AG09309 (cell line): ENCODE measurements around the gene LGR5.

Source experiments
- DNase-seq: peaks from one replicate; pipeline ENCODE4 v3.0.0-alpha.2; 2010; ENCODE audit warnings: low read depth
- H3K4me3 ChIP-seq: 2 replicates; pipeline ENCODE4 v1.5.1; 2011; ENCODE audit warnings: mild to moderate bottlenecking, low read depth, low read length, moderate library complexity; ENCODE audit not compliant: control insufficient read depth
- TF ChIP-seq, protein P1 (sequence below): IDR thresholded peaks from 2 replicates; pipeline ENCODE4 v1.5.1; 2011; ENCODE audit warnings: mild to moderate bottlenecking, low read depth, low read length, inconsistent platforms; ENCODE audit not compliant: insufficient read depth, control insufficient read depth; ENCODE audit errors: missing control alignments

Gene LGR5

DNA sequence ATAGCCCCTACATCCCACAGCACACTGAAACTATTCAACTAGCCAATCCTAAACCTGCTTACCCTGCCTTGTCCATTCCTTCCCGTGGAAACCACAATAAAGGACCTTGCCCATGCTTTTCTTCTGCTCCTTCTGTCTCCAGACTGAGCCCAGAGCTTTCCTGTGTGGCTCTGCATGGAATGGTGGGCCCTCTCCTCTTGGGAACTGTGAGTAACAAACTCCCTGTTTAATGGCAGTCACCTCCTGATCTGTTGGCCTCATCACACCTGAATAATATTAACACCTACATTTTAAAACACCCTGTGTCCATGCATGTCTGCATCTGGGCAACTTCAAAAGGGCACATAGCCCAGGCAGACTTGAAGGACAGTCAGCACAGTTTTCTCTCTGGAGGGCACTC lies 12.4 kb downstream of the LGR5 start:
- TF ChIP-seq, protein P1, sequence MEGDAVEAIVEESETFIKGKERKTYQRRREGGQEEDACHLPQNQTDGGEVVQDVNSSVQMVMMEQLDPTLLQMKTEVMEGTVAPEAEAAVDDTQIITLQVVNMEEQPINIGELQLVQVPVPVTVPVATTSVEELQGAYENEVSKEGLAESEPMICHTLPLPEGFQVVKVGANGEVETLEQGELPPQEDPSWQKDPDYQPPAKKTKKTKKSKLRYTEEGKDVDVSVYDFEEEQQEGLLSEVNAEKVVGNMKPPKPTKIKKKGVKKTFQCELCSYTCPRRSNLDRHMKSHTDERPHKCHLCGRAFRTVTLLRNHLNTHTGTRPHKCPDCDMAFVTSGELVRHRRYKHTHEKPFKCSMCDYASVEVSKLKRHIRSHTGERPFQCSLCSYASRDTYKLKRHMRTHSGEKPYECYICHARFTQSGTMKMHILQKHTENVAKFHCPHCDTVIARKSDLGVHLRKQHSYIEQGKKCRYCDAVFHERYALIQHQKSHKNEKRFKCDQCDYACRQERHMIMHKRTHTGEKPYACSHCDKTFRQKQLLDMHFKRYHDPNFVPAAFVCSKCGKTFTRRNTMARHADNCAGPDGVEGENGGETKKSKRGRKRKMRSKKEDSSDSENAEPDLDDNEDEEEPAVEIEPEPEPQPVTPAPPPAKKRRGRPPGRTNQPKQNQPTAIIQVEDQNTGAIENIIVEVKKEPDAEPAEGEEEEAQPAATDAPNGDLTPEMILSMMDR, result no peak

DNA sequence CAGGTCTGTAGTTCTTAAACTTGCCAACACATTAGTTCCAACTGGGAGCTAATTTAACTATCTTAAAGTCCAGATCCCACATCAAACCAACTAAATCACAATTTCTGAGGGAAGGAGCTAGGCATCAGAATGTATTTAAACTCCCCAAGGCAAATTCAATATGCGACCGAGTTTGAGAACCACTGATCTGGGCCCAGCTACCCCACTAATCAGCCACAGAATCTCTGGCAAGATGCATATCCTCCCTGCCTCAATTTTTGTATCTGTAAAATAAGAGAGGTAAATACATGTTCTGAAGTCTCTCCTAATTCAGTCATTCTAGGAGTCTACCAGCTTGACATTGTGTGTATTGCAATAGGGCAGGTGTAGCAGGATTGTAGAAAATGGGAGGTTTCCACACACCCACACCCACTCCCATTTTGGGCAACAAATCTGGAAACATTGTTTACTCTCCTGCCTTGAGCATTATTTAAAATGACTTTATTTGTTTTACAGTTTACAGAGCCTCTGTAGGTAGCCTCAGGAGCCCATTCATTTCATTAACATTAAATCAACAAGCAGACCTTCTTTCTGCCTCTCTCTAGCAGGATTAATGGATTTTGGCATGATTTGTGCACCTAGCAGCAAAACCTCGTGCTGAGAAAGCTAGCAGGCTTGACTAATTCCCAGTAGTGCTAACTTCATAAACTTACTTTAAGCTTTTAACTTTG lies 15.6 kb downstream of the LGR5 start:
- DNase-seq, result no peak

More for the DNA sequence above, 12.4 kb downstream of the LGR5 start:
- DNase-seq, result no peak
- H3K4me3 ChIP-seq, result no peak overlapping the region

DNA sequence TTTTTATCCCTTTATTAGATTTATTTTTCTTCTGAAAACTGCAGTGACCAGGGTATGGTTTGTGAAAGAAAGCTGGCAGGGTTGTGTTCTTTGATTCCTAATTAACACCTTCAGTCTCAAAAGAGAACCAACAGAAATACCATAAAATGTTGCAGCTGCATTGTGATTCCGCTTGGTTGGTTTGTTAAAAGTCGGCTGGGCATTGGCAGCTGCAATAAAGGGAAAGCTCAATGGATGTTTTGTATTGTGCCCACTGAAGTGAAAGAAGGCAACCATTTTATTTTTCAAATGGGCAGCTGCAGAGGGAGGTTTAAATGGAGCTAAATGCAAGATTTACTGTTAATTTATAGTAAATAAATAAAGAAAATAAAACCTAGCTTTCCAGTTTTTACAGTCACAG lies 16.7 kb downstream of the LGR5 start:
- no peak for DNase-seq
- H3K4me3 ChIP-seq, result no peak overlapping the region
- TF ChIP-seq, protein P1, result no peak

More for the DNA sequence above, 15.6 kb downstream of the LGR5 start:
- H3K4me3 ChIP-seq, result no peak overlapping the region
- TF ChIP-seq, protein P1, result no peak

DNA sequence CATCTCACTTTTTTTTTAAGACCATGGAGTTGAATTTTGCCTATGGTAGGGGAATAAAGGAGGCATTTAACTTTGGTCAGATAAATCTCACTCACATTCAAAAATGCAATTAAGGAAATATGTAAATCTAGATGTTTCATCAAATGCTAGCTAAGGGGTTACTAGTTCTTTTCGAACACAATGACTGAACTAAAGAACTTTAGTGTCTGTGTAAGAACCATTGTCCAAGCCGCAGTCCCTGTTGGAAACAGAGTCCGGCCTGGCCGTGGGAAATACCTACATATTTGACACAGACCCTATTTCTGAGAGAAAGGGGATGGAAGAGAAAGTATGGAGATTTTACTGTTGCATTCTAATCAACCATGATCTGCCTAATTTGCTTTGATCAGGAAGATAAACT lies 17.4 kb downstream of the LGR5 start:
- TF ChIP-seq, protein P1, result no peak
- no peak overlapping the region for H3K4me3 ChIP-seq
- no peak for DNase-seq

DNA sequence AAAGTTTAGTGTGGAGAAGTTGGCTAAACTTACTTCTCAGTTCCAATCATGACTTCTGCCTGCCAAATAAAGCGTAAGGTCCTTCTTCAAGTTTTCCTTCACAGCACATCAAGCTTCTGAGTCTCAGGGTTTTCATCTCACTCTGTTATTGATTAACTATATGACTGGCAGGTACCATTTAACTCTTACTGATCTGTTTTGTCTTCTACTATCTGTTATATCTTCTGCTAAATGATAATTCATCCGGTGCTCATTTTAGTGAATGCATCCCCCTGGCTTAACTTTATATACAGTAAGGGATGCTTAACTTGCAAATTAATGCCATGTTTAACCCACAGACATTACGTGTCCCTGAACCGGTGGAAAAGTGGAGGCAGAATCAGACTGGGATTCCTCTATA lies 20.7 kb downstream of the LGR5 start:
- TF ChIP-seq, protein P1, result no peak
- no peak for DNase-seq
- no peak overlapping the region for H3K4me3 ChIP-seq

DNA sequence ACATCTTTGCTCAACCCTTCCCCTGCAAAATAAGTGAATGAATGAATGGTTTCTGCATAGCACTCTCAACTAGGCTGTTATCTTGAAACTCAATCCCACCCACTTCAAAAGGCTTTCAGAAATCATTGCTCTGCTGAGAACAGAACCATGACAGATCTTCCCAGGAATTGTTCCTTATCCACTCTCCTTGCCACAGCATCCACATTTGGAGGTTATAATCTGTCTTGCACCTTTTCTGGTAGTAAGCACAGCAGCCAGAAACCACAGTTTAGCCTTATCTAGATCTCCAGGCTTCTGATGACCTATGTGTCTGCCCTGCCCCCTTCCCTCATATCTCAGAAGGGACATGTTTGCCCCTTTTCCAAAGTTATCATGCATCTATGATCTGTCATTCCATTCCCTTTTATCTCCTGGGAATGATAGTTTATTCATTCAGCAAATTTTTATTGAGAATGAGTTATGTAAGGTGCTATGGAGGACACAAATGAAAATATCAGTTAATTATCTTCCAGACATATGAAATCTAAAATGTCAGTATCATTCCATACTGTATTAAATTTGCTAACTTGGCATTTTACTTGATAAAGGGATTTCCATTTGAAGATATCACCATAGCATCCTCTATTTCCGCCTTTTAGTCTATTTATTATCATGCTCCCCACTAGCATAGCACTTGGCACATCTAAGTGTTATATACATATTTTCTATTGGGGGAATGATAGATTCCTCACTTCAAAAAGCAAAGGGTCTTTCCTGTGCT lies 21.4 kb downstream of the LGR5 start:
- DNase-seq, result no peak
- H3K4me3 ChIP-seq, result no peak overlapping the region
- TF ChIP-seq, protein P1, result no peak
